NCI-H128 (cell line): Measurements from ENCODE around the gene CASP9.
"Not testable (repeated sequence)": the region's sequence is repeated elsewhere in the genome, so short reads cannot be mapped to it uniquely, and the experiment has no call there.

ENCODE experiments used
- DNase-seq: peaks from one replicate; lab custom pipeline; 2025; ENCODE audit not compliant: unreplicated experiment; lab: John Stamatoyannopoulos, UW

CASP9 gene

DNA sequence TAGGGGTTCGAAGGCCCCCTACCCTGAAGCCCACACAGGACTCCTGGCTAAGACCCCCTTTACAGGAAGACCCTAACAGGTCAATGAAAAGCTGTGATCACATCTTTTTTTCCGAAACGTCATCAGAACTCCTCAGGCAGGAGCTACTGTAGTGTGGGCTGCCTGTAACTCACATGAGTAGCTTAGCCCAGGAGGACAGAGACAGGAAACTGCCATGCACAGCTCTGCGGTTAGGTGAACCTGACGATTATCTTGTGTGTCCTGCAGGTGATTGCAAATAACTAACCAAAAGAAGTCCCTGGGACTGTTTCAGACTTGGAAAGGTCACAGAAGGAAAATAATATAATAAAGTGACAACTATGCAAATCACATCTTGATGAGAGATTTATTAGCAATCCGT lies 52.3 kb downstream of the CASP9 start:
- not testable (repeated sequence) for DNase-seq

DNA sequence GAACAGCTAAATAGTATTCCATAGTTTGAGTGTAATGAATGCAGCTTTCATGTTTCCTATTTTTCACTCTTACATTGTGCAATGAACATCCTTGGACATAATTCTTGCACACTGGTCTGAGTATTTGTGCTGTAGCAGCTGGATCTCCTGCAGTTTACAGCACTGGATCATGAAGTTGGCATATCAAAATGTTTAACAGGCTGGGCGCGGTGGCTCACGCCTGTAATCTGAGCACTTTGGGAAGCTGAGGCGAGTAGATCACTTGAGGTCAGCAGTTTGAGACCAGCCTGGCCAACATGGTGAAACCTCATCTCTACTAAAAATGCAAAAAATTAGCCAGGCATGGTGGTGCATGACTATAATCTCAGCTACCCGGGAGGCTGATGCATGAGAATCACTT lies 52.9 kb downstream of the CASP9 start:
- DNase-seq: not testable (repeated sequence)

DNA sequence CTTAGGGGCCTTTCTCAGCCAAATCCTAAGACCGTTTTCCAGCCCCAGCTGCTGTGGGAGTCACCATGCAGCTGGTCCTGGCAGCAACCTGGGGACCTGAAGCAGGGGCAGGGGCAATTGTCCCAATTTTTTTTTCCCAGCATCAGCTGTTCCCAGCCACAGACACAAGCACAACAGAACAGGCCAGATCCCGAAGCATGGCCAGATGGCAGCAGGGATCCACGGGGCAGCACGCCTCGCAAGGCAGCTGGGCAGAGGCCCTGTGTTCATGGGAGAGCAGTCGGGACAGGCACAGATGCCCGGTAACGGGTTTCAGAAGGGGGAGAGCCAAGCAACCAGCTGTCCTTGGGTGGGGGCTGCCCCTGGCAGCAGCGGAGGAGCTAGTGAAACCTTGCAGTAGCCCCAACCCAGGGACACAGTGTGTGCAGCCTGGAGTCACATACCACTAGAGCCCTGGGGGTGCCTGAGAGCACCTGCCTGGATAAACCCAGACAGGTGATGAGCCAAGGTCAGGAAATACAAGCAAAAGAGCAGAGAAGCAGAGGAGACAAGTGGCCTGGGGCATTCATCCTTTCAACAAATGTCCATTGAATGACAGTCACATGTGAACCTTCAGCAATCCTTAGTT lies 54.1 kb downstream of the CASP9 start:
- not testable (repeated sequence) for DNase-seq

DNA sequence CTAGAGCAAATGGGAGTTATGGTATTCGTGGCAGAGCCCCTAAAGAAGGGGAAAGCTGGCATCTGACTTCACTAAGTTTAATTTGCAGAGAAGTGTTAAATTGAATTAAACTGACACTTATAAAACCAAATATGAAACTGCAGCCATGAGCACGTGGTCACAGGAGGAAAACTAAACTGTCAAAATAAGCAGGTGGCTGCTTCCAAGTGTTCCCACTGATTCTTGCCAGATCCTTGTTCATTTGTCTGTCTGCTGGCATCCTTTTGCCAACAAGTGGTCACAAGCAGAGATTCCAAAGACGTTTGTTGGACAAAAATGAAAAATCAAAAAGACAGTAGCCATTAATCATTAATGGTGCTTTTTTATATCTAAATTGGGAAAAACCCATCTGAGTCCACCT lies 54.7 kb downstream of the CASP9 start:
- DNase-seq: no peak

DNA sequence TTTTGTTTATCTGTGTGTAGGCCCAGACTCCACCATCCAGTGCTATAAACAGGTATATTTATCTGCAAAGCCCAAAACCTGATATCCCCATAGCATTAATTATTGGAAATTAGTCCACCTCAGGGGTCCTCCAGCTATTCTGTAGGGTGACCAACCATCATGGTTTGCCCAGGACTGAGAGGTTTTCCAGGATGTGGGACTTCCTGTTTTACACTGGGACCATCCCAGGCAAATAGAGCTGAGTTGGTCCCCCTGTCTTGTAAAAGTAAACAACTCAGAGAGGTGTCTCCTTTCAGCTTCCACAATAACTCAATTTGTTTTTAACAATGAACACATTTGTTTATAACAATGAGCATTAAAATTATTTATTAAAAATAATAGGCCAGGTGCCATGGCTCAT lies 55.9 kb downstream of the CASP9 start:
- no peak for DNase-seq

DNA sequence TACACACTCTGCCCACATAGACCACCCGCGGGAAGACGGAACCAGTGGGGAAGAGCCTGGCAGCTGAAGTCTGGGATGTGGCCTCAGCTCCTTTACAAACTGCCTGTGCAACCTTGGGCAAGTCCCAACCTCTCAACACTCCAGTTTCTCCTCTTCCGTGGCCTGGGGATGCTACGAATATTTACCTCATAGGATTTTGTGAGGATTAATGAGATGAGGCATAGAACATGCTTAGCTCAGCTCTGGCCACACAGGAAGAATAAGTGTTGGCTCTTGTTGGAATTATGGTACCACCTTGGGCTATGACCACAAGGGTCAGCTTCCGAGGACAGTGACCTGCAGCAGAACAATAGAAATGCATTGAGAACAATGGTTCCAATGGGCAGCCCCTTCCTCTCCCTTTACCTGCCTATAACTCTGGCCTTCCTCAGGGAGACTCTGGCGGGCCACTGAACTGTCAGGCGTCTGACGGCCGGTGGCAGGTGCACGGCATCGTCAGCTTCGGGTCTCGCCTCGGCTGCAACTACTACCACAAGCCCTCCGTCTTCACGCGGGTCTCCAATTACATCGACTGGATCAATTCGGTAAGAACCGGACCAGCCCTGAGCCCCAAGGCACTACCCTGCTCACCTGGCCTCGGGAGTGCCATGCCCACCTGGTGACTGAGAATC lies 56.9 kb downstream of the CASP9 start:
- not testable (repeated sequence) for DNase-seq

DNA sequence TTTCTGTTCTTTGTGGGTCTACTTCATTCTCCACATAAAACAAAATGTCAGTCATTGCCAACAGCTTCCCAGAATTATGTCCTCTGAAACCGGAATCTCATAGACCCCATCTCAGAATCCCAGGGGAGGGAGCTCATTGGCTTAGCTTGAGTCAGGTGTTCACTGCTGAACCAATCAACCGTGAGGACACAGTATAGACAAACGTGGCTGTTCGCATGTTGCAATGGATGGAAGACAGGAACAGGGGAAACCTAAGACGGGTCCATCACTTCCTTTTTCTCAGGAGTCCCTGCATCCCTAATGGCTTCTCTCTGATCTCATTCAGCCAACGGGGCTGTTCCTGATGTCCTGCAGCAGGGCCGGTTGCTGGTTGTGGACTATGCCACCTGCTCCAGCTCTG lies 58.3 kb downstream of the CASP9 start:
- no peak for DNase-seq

DNA sequence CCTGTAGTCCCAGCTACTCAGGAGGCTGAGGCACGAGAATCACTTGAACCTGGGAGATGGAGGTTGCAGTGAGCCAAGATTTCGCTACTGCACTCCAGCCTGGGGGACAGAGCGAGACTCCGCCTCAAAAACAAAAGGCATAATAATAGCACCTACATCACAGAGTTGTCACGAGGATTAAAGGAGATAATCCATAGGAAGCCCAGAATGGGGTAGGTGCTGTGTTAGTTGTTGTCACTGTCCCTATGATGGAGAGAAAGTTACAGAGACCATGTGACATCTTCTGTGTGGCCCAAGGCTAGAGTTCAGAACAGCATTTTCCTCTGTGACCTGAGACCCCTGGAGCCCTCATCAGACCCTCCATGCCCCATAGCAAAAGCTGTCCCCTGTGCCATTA lies 60.1 kb downstream of the CASP9 start:
- not testable (repeated sequence) for DNase-seq

DNA sequence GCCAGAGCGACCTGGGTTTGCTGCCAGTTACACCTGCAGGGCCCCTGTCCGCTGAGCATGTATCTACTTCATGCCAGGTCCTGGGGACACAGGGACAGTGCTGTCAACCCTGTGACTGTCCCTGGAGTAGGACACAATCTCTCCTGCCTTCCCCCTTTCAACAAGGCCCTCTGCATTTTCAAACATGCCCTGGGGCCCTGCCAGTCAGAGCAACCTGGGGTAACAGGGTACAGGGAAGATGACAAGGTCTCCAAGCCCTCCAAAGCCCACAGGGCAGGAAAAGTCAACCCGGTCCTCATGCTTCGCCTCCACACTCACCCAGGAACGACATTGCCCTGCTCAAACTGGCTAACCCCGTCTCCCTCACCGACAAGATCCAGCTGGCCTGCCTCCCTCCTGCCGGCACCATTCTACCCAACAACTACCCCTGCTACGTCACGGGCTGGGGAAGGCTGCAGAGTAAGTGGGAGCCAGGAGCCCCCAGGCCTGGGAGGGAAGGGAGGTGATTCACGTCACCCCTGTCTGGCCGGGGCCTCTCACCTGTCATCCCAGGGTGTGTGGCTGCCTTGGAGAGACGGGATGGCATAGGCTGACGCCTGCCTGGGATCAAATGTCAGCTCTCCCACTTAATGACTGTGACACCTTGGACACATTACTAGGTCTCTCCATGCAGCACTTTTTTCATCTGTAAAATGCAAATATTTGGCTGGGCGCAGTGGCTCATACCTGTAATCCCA lies 60.8 kb downstream of the CASP9 start:
- DNase-seq: peak; percentile 35

DNA sequence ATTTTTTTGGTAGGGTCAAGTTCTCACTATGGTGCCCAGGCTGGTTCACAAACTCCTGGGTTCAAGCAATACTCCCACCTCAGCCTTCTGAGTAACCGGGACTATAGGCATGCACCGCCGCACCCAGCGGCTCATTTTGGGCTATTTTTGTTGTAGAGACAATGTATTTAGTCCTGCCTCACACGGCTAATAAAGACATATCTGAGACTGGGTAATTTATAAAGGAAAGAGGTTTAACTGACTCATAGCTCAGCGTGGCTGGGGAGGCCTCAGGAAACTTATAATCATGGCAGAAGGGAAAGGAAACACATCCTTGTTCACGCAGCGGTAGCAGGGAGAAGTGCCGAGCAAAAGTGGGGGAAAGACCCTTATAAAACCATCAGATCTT lies 63.3 kb downstream of the CASP9 start:
- no peak for DNase-seq

DNA sequence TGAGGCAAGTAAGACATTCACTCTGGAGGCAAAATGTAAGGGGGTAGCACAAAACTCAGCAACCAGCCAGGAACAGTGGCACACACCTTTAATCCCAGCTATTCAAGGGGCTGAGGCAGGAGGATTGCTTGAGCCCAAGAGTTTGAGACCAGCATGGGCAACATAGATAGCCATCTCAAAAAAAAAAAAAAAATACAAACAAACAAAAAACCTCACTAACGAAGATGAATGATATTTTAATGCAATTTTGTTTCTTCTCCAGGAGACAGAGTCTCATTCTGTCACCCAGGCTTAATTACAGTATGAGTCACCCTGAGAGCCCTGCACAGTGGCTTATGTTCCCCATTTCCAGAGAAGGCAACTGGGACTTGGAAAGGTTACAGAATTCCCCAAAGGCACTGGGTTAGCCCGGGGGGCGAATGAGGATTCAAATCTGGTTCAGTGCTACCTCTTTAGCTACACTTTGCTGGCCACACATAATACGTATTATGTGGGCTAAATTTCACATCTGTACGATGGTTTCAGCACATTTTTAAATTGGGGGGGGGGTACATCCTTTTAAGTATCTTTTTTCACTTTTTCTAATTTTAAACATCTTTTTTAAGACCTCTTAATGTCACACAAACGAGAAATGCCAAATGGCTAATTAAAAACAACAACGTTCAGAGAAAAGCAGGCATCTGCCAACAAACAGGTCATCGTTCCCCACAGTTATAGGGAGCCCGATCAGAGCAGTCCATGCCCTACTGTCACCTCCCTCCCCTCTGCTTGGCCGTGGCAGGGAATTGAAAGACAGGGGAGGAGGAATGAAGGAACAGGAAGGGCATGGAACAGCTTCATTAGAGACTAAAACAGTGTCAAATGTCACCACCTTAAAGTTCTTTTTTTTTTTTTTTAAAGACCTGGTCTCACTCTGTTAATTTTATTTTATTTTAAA lies 64.0 kb downstream of the CASP9 start:
- DNase-seq: no peak

DNA sequence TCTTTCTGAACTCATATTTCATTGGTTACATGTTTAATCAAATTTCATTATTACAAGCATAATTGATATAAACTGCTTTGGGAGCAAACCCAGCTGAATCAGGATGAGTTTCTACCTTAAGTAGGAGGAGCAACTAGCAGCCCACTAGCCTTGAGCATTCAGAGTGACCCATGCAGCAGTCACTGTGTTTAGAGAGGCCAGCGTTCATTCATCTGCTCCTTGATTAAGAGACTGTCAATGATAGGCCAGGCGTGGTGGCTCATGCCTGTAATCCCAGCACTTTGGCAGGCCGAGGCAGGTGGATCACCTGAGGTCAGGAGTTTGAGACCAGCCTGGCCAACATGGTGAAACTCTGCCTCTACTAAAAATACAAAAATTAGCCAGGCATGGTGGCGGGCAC lies 65.6 kb downstream of the CASP9 start:
- DNase-seq: not testable (repeated sequence)

DNA sequence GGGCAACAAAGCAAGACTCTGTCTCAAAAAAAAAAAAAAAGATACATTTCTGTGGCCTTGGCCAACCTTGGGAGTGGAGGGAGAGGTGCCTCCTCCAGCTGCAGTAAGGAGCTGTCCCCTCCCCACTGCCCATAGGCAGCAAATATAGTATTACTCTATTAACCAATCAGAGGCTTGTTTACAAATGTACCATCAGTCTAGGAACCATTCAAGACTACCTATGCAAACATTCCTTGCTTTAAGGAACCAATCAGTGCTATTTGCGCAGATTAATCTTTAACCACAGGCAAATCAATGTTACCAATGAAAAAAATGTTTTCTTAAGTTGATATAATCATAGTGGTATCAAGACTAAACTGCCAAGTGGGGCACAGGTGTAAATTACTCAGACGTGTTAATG lies 66.4 kb downstream of the CASP9 start:
- DNase-seq: no peak

DNA sequence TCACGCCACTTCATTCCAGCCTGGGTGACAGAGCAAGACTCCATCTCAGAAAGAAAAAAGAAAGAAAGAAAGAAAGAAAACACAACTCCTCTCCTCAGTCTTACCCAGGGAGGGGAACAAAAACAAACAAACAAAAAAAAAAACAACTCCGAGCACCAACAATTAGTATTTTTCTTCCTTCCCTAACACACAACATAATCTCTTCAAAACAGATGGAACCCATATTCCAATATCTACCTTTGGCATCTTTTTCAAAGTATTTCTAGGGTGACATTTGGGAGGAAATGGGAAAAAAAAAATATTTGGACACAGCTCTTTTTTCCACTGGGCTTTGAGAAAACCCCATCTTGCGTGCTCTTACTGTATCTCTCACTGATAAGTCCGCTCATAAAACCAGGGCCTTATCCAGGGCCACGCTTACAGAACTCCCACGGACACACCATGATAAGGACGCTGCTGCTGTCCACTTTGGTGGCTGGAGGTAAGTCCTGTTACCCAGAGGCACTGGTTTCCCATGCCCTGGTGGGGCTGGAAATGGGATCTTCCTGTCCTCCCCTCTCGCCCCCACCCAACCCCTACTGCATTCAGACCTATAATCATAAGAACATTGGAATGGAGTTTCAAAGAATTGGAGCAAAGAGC lies 67.6 kb downstream of the CASP9 start, which contains the start of gene CELA2A:
Gene CELA2A (plus strand): TSS at position 420 of the 642 bp plus-strand sequence. CDS start 22 bp downstream, at position 442.
- DNase-seq: no peak

DNA sequence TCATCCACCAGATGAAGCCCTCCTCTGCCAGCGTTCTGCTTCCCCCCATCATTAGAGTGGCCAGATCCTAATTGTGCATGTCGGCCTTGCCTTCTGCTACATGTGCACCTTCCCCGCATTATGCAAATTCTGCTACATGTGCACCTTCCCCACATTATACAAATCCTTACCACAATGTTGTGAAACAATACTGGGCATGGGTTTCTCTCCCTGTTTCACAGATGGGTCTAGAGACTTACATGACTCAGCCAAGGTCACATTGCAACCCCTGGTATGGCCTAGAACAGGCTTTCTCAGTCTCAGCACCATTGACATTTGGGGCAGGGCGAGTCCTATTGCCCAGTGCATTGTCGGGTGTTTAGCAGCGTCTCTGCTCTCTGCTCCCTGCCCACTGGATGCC lies 68.5 kb downstream of the CASP9 start:
- no peak for DNase-seq

DNA sequence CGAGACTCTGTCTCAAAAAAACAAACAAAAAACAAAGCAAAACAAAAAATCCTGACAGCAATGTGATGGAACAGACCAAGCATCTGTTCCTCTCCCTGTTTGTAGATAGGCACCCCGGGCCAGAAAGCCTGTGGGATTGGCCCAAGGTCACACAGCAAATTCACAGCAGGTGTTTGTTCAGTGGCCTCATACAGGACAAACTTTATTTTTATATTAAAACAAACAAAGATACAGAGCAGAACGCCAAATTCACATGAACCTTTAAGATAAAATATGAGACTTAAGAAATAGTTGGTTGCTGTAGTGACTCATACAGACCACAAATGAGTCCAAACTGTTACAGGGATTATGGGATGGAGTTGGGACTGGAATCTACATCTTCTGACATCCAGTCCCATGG lies 69.8 kb downstream of the CASP9 start:
- no peak for DNase-seq

DNA sequence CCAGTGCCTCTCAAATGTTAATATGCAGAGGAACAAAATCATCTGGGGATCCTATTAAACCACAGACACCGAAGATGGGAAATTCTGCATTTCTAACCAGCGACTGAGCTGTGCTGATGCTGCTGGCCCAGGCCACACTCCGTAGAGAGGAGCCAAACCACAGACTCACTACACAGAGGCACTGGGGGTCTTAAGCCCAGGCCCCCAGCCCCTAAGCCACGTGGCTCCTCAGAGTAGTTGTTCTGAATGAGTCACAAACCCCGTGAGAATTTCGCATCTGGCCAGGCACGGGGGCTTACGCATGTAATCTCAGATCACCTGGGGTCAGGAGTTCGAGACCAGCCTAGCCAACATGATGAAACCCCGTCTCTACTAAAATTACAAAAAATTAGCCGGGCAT lies 70.3 kb downstream of the CASP9 start:
- no peak for DNase-seq

DNA sequence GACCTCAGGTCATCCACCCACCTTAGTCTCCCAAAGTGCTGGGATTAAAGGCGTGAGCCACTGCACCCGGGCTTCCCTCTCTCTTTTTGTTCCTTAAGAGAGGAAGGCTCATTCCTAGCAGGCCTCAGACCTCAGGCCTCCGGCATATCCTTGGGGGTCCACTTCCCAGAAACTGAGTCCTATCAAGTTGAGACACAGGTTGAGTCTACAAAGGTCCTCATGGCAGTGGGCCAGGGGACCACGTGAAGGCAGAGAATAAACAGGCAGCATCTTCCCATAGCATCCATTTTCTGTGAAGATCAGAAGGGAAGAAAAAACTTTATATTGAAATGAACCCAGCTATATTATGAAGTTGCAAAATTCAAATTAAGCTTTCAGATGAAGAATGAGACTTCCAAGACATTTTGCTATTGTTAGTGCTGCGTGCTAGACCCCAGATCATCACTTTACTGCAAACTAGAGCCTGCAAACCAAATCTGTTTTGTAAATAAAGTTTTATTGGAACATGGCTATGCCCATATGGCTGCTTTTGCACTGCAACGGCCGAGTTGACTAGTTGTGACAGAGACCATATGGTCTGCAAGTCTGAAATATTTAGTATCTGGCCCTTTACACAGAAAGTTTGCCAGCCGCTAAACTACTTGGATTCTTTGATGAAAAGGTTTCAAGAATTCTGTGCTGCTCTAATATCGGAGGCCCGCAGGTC lies 71.0 kb downstream of the CASP9 start:
- no peak for DNase-seq

DNA sequence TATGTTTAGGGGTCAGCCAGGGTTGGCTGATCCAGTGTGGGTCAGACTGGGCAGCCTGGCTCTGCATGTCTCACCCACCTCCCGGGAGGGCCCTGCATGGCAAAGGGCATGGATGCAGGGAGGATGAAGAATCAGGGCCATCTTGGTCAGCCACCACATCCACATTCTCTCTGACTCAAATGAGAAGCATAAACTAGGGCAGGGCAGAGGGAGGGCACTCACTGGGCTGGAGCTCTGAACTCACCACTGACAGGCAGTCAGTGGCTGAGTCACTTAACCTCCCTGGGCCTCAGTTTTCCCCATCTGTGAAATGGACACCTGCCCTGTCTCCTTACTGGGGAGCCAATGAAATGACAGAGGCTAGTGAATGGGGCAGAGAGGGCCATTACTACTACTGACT lies 71.8 kb downstream of the CASP9 start:
- no peak for DNase-seq
